GM23338 (cell line): Measurements from ENCODE around the gene TSPAN5.

Experiments
- CREB1 ChIP-seq: fragments of 250-450 bp; sonication (Bioruptor Pico); IDR thresholded peaks from 2 replicates; pipeline ENCODE4 v1.5.0; 2020; ENCODE audit warnings: low read depth, mild to moderate bottlenecking, moderate library complexity
- CTCF ChIP-seq, 2 experiments: fragments of 200-600 bp in 1 of 2; sonication (generic) in 1 of 2; conservative IDR thresholded peaks; 2 replicates each; pipeline versions ENCODE4 v1.5.1 to v1.6.1; 2016 to 2017; ENCODE audit warnings: antibody characterized with exemption in 2 of 2, low read depth in 2 of 2, mild to moderate bottlenecking in 2 of 2, moderate library complexity in 1 of 2
- EZH2 ChIP-seq: fragments of 200-600 bp; sonication (generic); IDR thresholded peaks from one replicate; pipeline ENCODE4 v1.8.0; 2017; ENCODE audit warnings: antibody characterized with exemption, mild to moderate bottlenecking, low read depth; ENCODE audit not compliant: unreplicated experiment
- EZH2phosphoT487 ChIP-seq: fragments of 200-600 bp; sonication (generic); IDR thresholded peaks from one replicate; pipeline ENCODE4 v1.8.1; 2018; ENCODE audit warnings: antibody characterized with exemption; ENCODE audit not compliant: unreplicated experiment
- JUNB ChIP-seq: IDR thresholded peaks from one replicate; pipeline ENCODE4 v1.6.1; 2016; ENCODE audit warnings: antibody characterized with exemption; ENCODE audit not compliant: unreplicated experiment
- NANOG ChIP-seq: IDR thresholded peaks from 2 replicates; pipeline ENCODE4 v1.6.1; 2016; ENCODE audit warnings: antibody characterized with exemption, borderline replicate concordance
- POLR2AphosphoS5 ChIP-seq: IDR thresholded peaks from 2 replicates; pipeline ENCODE4 v1.6.1; 2016; ENCODE audit warnings: antibody characterized with exemption, low read depth
- REST ChIP-seq: IDR thresholded peaks from one replicate; pipeline ENCODE4 v1.6.1; 2018; ENCODE audit warnings: antibody characterized with exemption; ENCODE audit not compliant: unreplicated experiment
- STAT1 ChIP-seq: IDR thresholded peaks from one replicate; pipeline ENCODE4 v1.6.1; 2016; ENCODE audit warnings: antibody characterized with exemption; ENCODE audit not compliant: unreplicated experiment
- ZNF331 ChIP-seq: fragments of 250-450 bp; sonication (Bioruptor Pico); IDR thresholded peaks from 2 replicates; pipeline ENCODE4 v1.5.0; 2020; ENCODE audit warnings: low read depth, mild to moderate bottlenecking, moderate library complexity
- ZNF462 ChIP-seq: fragments of 250-450 bp; sonication (Bioruptor Pico); IDR thresholded peaks from 2 replicates; pipeline ENCODE4 v1.5.0; 2020; ENCODE audit warnings: mild to moderate bottlenecking, moderate library complexity
- TF ChIP-seq, protein P1 (sequence below): IDR thresholded peaks from 2 replicates; pipeline ENCODE4 v1.6.1; 2016; ENCODE audit warnings: antibody characterized with exemption

GRCh38 chr4:98662626-98663225 lies 4.3 kb upstream of the TSPAN5 start:
- no peak for TF ChIP-seq NANOG
- 0 out of 4 replicates have a peak, but pooled peaks of 1 of the 2 experiments have one; percentile 12 for TF ChIP-seq CTCF (conservative IDR thresholded peaks at IDR 0.05; ENCODE audit: low read depth in 2 of 2)
- no peak for TF ChIP-seq JUNB
- TF ChIP-seq POLR2AphosphoS5 = no peak
- TF ChIP-seq REST = no peak
- TF ChIP-seq CREB1 (CRISPR knock-in tag) = peak; percentile 35; the same call in 1 of the 2 replicates
- TF ChIP-seq EZH2 = no peak
- no peak for TF ChIP-seq EZH2phosphoT487
- no peak for TF ChIP-seq STAT1
- TF ChIP-seq ZNF462 (CRISPR knock-in tag) = no peak
- TF ChIP-seq, protein P1, sequence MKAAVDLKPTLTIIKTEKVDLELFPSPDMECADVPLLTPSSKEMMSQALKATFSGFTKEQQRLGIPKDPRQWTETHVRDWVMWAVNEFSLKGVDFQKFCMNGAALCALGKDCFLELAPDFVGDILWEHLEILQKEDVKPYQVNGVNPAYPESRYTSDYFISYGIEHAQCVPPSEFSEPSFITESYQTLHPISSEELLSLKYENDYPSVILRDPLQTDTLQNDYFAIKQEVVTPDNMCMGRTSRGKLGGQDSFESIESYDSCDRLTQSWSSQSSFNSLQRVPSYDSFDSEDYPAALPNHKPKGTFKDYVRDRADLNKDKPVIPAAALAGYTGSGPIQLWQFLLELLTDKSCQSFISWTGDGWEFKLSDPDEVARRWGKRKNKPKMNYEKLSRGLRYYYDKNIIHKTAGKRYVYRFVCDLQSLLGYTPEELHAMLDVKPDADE = no peak
- no peak for TF ChIP-seq ZNF331
